ENCODE measurements around the gene DHODH.
"Not testable (repeated sequence)": the region's sequence is repeated elsewhere in the genome, so short reads cannot be mapped to it uniquely, and the experiment has no call there.

DHODH gene

DNA sequence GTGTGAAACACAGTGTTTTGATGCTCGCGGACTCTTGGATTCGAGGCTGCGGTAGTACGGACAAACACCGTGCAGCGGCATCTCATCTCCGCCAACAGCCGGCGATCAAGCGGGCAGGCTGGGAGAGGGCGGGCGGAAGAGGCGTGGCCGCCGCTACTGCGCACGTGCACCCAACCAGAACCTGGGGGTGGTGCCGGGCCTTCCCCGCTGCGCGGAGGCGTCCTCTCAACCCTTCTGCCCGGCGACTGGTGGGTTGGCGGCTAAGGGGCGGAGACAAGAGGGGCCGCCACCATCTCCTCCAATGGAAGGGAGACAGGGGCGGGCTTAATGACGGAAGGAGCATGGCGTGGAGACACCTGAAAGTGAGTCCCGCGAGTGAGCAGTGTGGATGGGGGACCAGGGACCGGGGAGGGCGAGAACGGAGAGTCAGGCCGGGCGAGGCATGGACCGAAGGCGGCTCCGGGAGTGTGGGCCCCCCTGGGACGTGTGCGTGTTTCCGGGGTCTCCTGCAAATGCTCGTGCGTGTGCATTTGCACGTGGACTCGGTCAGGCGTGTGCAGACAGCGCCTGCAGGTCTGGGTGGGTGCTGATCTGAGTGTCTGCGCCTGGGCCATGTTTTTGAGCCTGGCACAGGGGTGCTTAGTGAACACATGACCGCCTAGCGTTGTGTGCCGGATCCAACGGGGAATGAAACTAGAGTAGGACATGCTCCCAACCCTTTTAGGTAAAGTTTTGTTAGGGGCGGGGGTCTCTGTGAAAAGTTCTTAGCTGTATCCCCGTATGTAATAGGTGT is at the start of gene DHODH:
TSS of gene DHODH (plus strand) at position 321 of the 793 bp plus-strand sequence. CDS start at position 342, 21 bp downstream.
- DNase-seq, result peak; percentile 88

DNA sequence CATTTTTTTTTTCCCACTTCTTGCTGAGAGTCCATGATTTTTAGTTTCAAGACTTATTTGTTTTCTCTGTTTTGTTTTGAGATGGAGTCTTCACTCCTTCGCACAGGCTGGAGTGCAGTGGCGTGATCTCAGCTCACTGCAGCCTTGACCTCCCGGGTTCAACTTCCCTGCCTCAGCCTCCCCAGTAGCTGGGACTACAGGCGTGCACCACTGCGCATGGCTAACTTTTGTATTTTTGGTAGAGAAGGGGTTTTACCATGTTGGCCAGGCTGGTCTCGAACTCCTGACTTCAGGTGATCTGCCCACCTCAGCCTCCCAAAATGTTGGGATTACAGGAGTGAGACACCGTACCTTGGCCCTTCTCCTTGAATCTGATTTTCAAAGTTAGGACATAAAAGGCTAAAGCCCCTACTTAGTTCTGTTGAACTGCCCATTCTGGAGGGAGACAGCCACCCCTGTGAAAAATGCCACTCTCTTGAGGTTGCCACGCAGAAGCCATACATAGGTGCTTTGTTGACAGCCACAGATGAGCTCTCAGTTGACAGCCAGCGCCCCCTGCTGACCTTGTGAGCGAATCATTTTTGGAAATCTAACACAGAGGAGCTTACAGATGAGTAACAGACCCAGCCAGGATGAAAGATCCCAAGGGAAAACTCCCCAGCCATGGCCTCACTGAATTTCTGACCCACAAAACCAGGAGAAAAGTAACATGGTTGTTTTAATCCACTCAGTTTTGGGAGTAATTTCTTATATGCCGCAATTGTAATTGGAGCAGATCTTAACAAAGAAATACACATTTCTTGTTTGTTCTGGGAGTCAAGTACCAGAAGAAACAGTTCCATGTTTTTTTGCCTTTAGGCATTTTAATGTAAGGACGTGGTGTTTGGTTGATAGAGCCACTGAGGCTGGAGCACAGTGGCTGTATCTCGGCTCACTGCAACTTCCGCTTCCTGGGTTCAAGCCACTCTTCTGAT is 47.2 kb upstream of the DHODH start:
- DNase-seq, result peak; percentile 4

DNA sequence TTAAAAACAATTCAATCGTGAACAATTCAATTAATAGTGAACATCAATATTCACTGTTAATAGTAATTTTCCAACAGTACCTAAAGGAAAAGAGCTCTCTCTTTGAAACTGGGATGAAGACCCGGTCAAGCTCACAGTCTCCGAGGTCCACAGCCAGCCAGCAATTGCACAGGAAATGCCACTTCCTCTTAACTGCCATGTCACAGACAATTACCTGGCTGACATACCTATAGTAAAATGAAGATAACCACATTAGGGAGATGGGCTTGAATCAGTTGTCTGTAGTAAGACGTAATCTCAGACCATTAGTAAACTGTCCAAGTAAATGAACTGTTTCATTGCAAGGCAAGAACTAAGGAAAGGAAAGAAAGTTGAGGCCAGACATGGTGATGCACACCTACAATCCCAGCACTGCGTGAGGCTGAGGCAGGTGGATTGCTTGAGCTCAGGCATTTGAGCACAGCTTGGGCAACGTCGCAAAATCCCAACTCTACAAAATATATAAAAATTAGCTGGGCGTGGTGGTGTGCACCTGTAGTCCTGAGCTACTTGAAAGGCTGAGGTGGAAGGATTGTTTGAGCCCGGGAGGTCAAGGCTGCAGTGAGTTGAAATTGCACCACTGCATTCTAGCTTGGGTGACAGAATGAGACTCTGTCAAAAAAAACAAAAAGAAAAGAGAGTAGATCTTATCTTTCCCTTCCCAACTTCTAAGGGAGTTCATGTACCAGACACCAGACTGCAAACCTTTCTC is 45.2 kb upstream of the DHODH start:
- DNase-seq, result no peak

DNA sequence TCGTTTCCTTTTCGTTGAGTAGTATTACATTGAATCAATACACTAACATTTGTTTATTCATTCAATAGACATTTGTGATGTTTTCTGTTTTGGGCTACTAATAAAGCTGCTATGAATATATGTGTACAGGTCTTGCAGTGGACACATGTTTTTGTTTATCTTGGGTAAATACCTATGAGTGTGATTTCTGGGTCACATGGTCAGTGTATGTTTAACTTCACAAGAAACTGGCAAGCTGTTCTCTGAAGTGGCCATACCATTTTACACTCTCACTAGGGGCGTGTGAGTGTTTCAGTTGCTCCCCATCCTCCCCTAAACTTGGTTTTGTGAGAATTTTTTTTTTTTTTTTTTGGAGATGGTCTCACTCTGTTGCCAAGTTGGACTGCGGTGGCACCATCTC is 43.3 kb upstream of the DHODH start:
- DNase-seq, result no peak

DNA sequence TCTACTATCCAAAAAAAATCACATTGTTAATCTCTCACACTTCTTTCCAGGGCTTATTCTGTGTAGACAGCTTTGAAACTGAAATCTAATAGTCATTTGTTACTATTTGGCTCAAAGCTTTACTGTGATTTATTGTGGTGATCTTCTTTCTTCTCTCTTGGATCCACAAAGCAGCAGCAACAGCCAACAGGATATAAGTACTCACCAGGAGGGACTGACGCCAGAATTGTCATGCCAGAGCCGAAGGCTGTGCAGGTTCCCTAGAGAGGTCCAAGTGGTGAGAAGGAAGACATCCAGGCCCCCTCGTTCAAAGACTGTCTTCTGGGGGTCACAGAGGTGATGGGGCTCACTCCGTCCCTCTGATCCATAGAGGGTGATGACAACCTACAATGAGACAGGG is 41.6 kb upstream of the DHODH start:
- no peak for DNase-seq

DNA sequence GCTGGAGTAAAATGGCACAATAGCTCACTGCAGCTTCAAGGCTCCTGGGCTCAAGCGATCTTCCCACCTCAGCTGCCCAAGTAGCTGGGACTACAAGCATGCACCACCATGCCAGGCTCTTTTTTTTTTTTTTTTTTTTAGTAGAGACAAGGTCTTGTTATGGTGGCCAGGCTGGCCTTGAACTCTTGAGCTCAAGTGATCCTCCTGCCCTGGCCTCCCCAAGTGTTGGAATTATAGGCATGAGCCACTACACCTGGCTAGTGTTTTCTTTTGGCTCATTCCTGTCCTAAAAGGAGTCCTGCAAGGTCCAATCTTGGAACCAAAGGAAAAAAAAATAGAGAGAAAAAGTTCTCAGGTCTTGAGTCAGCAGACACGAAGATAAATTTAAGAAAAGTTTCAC is 39.2 kb upstream of the DHODH start:
- DNase-seq, result no peak

DNA sequence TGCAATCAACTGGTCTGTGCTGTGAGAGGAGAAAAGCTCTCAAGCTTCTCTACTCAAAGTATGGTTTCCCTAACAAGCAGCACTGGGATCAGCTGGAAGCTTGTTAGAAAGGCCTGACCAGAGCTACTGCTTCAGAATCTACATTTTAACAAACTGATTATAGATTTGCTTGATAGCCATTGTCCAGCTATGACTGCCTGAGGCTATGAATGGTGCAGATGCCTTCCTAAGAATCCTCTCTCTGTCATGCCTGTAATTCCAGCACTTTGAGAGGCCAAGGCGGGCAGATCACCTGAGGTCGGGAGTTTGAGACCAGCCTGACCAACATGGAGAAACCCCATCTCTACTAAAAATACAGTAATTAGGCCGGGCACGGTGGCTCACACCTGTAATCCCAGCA is 37.0 kb upstream of the DHODH start:
- DNase-seq, result no peak

DNA sequence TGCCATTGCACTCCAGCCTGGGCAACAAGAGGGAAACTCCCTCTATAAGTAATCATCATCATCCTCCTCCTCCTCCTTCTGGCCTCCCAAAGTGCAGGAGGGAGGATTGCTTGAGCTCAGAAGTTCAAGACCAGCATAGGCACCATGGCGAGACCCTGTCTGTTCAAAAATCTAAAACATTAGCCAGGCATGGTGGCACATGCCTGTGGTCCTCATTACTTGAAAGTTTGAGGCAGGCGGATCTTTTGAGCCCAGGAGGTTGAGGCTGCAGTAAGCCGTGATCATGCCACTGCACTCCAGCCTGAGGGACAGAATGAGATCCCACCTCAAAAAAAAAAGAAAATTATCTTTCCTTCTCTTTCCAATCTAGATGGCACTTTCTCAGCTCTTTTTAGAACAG is 36.2 kb upstream of the DHODH start:
- DNase-seq, result no peak

DNA sequence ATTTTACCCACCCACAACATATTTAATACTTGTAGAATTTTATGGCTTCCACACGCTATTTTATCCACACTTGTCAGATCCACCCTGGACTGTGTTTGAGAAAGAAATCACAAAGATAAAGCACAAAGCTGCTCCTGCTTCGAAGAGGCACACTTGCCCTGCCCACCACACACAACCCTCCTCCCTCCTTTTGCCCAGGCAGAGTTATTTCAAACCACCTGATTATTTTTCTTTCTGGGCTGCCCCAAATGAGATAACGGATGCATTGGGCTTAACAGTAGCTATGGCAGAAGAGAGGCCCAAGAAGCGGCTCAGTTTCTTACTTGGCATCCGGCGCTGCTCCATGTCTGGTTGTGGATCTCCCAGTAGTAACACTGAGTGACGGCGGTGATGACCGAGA is 35.5 kb upstream of the DHODH start:
- DNase-seq, result no peak

DNA sequence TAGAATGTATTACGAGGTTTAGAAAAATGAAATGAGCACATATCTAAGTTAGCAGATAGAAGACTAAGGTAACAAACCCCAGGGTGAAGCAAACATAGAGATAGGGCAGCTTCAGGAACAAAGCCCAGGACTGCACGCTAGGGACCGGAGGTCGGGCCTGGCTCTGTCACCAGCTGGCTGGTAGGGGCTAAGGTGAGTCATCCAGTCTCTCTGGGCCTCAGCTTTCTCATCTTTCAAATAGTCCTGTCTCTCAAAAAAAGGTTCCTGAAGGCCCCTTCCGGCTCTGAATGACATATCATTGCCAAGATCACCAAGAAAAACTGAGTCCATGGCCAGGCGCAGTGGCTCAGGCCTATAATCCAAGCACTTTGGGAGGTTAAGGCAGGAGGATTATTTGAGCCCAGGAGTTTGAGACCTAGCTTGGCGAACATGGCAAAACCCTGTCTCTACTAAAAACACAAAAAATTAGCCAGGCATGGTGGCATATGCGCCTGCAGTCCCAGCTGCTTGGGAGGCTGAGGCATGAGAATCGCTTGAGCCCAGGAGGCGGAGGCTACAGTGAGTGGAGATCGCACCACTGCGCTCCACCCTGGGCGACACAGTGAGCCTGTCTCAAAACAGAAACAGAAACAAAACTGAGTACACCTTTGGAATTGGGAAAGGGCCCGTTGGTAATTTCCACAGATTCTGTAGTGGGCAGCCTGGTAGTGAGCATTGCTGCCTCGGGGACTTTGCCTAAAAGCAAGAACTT is 34.3 kb upstream of the DHODH start:
- DNase-seq, result no peak

DNA sequence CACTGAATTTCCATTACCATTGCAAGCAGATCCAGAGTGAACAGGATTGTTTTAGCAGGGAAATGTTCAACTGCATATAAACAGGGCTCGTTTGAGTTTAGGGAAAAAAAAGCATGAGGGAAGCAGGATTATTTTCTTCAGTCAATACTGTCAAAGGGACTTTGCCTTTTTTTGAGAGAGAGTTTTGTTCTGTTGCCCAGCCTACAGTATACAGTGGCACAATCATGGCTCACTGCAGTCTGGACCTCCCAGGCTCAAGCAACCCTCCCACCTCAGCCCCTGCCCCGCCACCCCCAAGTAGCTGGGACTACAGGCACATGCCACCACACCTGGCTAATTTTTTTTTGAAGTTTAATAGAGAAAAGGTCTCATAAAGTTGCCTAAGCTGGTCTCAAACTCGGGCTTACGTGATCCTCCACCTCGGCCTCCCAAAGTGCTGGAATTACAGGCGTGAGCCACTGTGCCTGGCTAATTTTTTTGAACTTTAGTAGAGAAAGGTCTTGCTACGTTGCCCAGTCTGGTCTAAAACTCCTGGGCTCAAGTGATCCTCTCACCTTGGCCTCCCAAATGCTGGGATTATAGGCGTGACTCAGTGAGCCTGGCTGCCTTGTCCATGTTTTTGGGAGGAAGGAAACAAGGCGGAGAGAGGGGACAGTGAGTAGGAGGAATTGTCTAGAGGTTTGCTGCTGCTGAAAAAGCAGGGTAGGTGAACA is 23.1 kb upstream of the DHODH start:
- DNase-seq, result no peak

DNA sequence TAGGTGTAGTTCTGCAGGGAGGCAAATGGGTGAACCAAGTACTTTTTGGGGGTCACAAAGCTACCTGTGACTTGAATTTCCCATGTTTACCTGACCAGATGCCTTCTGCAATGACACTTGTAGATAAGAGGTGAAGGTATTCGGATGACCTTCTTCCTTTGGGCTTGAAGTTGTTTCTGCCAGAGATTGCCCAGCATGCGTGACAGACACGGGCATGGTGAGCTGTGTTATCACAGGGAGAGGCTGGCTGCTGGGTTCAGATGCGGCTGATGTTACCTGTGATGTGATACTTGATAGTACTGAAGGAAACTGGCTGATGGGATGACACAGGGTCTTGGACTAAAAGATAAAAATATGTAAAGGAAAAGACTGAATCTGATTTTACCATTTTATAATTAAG is 22.4 kb upstream of the DHODH start:
- no peak for DNase-seq

DNA sequence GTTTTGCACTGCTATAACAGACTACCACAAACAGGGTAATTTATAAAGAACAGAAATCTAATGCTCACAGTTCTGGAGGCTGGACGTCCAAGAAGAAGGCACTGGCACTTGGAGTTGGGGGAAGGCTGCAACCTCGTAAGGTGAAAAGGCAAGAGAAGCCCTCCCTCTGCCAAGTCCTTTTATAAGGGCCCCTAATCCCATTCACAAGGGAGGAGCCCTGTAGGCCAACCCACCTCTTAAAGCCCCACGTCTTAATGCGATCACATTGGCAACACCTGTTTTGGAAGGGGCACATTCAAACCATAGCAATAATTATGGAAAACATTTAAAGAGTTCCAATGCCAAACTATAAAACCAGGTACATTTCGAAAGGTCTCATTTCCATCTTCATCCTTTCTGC is 13.5 kb upstream of the DHODH start:
- DNase-seq, result no peak

DNA sequence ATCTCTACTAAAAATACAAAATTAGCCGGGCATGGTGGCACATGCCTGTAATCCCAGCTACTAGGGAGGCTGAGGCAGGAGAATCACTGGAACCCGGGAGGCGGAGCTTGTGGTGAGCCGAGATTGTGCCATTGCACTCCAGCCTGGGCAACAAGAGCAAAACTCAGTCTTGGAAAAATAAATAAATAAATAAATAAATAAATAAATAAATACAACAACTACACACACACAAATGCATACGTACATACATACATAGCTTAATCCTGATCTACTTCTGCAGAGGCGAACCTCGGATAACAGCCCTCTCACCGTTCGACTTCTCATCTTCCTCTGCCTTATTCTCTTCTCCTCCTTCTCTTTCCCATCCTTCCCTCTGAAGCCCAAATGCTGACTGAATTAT is 11.0 kb upstream of the DHODH start:
- not testable (repeated sequence) for DNase-seq

DNA sequence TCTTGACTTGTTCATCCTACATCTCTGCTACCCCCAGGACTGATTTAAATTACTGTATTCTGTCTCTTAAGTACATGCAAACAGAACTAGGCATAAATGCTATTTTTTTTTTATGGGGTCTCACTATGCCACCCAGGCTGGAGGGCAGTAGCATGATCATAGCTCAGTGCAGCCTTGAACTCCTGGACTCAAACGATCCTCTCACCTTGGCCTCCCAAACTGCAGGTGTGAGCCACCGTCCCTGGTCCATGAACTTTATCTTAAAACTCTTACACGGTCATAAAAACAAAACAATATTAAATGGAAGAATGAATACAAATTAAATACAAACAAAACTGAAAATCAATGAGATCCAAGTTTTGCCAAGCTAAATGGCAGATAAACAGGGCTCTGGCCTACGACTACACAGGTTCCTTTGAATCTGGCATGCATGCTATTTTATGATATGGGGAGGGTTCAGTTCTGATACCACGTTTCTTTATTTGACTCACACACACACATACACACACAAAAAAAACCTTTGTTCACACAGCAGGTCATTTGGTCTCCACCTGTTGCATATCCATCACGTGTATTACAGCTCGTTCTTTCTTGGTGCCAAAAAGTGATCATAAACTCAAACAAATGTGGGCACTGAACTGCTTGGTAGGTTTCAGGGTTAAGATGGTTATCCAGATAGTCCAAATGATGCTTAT is 7.2 kb upstream of the DHODH start:
- DNase-seq, result no peak

DNA sequence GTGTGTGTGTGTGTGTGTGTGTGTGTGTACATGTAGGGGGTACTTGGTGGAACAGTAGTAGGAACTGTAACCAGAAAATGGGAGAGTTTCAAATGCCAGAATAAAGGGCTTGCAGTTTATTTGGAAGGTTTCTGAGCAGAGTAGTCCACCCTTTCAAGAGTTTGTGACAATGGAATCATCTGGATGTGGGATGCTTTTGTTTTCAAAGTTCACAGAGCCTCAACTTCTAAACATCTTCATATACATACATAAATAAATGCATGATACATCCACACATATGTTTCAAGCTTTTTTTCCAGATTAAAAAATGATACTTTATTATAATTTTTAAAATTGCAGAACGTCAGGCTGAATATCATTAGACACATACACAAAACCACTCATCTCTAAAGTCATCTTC is 5.9 kb upstream of the DHODH start:
- DNase-seq, result no peak

DNA sequence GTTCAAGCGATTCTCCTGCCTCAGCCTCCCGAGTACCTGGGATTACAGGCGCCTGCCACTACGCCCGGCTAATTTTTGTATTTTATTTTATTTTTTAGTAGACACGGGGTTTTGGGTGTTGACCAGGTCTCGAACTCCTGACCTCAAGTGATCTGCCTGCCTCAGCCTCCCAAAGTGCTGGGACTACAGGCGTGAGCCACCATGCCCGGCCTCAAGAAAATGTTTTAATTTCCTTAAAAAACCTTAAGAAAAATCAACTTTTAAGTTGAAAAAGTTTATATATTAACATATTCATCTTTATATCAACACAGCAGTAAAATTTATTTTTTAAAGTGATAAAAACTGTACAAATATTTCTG is 500 bp upstream of the DHODH start:
- not testable (repeated sequence) for DNase-seq

DNA sequence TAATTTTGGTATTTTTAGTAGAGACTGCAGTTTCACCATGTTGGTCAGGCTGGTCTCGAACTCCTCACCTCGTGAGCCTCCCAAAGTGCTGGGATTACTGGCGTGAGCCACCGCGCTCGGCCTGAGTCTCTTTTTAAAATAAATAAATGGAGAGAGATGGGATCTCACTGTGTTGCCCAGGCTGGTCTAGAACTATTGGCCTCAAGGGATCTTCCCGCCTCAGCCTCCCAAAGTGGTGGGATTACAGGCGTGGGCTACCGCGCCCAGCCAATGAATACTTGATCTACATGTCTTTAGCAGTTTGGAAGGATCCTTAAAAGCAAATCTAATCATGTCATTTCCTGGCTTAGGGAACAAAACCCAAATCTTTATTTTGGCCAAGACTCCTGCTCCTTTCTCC is 1.2 kb downstream of the DHODH start:
- no peak for DNase-seq

DNA sequence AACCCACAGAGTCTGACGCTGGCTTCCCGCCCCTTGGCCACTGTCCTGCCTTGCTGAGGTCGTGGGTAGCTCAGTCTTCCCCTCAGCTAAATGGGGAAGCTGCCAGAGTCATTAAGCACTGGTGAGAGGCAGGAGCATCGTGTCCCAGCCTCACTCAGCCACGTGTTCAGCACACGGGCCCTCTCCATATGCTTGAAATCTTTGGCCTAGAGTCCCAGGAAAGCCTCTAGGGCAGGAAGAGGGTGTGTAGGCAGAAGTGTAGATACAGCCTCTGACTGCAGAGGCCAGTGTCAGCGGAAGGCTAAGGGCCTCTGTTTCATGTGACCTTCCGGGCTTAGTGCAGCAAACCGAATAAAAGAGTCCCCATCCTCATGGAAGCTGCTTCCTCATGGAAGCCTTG is 4.1 kb downstream of the DHODH start:
- DNase-seq, result no peak

DNA sequence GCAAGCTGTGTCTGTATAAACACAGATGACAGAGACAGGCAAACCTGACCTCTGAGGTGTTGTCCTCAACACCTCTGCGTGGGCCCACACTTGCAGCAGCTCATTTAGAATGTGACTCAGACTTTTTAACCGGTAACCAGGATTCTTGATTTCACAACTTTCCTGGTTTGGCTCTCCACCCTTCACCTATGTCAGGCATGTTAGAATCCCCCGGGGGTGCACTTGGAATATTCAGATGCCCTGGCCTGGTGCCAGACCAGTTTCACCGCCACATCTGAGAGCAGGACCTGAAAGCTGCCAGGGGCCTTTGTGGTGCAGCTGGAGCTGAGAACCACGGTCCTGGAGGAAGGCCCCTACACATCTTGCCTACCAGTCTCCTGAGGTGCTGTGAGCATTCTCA is 4.8 kb downstream of the DHODH start:
- DNase-seq, result no peak

DNA sequence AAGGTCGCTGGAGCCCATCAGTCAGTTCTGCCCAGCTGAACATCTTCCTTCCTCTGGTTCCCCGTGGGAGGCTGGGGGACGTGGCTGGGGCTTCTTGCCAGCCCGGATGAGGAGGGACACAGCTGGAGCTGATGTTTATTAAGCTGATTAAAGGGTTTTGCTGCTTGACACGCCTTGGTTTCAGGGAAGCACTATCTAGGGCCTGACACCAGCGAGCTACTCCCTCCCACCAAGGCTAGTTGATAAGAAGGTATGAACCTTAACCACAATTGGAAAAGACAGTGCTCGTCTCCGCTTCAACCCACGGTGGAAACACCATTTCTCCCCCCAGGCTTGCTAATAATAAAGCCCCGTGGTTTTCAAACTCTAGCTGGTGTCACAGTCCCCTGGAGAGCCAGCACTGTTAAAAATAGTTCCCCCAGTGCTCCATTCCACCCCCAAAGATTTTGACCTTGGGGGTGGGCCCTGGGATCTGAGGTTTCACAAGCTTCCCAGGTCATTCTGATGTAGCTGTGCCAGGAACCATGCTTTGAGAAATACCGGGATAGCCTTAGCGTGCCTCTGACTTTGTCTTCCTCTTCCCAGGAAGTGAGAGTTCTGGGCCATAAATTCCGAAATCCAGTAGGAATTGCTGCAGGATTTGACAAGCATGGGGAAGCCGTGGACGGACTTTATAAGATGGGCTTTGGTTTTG is 5.5 kb downstream of the DHODH start:
- DNase-seq, result no peak

Data from NCI-H2081 treated with DMSO at 0.1 percent for 48 hours (cell line).